Sigmoid colon (tissue), 7 donors: ENCODE measurements around the gene TLR10. TPM values are rescaled to one million over a fixed set of nuclear protein-coding genes. Genes with fewer than 3 reads are reported as not detected.

Experiments used
- DNase-seq: peaks from one replicate; pipeline ENCODE4 v3.0.0-alpha.2; 2019
- H3K27ac ChIP-seq, 4 donors: fragments of 200-600 bp; sonication (generic); one replicate each; pipeline ENCODE4 v1.5.1; 2016 to 2019; ENCODE audit warnings: mild to moderate bottlenecking in 1 of 4
- H3K27me3 ChIP-seq, 3 donors: fragments of 200-600 bp; sonication (generic); one replicate each; pipeline ENCODE4 v1.5.1; 2019; ENCODE audit warnings: mild to moderate bottlenecking in 1 of 3
- H3K36me3 ChIP-seq, 4 donors: fragments of 200-600 bp; sonication (generic); one replicate each; pipeline ENCODE4 v1.5.1; 2016 to 2019
- H3K4me1 ChIP-seq, 4 donors: fragments of 200-600 bp; sonication (generic); one replicate each; pipeline ENCODE4 v1.5.1; 2017 to 2019
- H3K4me3 ChIP-seq, 4 donors: fragments of 200-600 bp; sonication (generic); one replicate each; pipeline ENCODE4 v1.5.1; 2017 to 2019; ENCODE audit warnings: mild to moderate bottlenecking in 2 of 4, moderate library complexity in 1 of 4
- H3K9me3 ChIP-seq, 4 donors: fragments of 200-600 bp in 3 of 4; sonication (generic) in 3 of 4; one replicate each; pipeline versions ENCODE4 v1.5.1 to v1.6.1; 2013 to 2019
- EP300 ChIP-seq, 4 donors: sonication (generic); formaldehyde crosslinking; IDR thresholded peaks; one replicate each; pipeline ENCODE4 v1.6.1; 2017; ENCODE audit warnings: antibody characterized with exemption in 4 of 4
- POLR2A ChIP-seq, 2 donors: fragments of 450-650 bp; IDR thresholded peaks; one replicate each; pipeline ENCODE4 v1.6.1; 2016; ENCODE audit warnings: antibody characterized with exemption in 2 of 2, mild to moderate bottlenecking in 2 of 2, moderate library complexity in 2 of 2
- POLR2AphosphoS5 ChIP-seq, 4 donors: sonication (generic); formaldehyde crosslinking; IDR thresholded peaks; one replicate each; pipeline ENCODE4 v1.6.1; 2017; ENCODE audit warnings: antibody characterized with exemption in 4 of 4
- WGBS, 2 donors: extraction: QIAGEN DNeasy Blood & Tissue Kit; methylation state at CpG; one replicate each; pipeline ENCODE4 v1.1.7; 2013; 5-methylcytosine and 5-hydroxymethylcytosine counted together
- intact Hi-C: fragments of 100-400 bp; cut with DNase I; formaldehyde crosslinking; loops from one replicate; pipeline ENCODE4 v1.15.1; 2023
- polyA plus RNA-seq, 3 donors: library from polyadenylated mRNA; stranded (reverse); fragments of 200-250 nt; gene quantifications; one replicate each; pipeline ENCODE4 v1.2.3, GENCODE V29; 2013
- total RNA-seq, 4 donors: library from RNA; depleted of rRNA; stranded (reverse); fragments of >200 nt; gene quantifications; one replicate each; pipeline ENCODE4 v1.1.0, GENCODE V29; 2016
- TF ChIP-seq, protein P1 (sequence below), 4 experiments: fragments of 450-650 bp in 3 of 4; fragments of 200-600 bp in 1 of 4; IDR thresholded peaks; one replicate each; pipeline ENCODE4 v1.5.1; 2016 to 2019; ENCODE audit warnings: antibody characterized with exemption in 4 of 4, mild to moderate bottlenecking in 3 of 4, moderate library complexity in 2 of 4
- donor health status: healthy with polysubstance abuse.
- donor health status: Bipolar disorder and iron deficiency.
- donor health status: healthy.

The TLR10 gene
- total and polyA plus RNA-seq, 7 donors = under 0.01 to 6.8 (median 0.16) TPM; not detected in 2

DNA sequence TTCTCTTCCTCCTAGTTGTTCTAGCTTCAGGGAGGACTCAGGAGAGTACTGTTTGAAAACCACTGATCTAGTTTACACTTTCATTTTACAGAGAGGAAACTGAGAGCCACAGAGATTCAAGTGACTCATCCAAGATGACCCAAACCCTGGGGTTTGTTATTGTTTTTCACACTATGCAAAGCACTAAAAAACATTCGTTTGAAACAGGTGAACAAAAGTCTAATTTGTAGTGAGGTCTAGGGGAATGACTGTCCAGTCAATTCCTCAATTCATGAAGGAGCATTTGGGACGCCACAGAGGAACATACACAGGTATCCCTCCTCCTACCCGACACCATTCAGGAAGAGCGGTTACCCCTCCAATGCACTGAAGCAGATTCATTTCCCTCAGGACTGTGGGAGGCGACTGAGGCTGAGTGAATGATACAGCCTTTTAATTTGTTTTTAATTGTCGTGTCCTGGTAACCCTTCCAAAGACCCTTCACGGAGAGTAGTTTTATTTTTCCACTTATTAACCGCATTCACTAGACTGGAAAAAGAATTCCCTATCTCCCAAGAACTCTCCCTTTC is 30.3 kb downstream of the TLR10 start:
- DNase-seq = no peak
- H3K4me3 ChIP-seq = no peak overlapping the region

DNA sequence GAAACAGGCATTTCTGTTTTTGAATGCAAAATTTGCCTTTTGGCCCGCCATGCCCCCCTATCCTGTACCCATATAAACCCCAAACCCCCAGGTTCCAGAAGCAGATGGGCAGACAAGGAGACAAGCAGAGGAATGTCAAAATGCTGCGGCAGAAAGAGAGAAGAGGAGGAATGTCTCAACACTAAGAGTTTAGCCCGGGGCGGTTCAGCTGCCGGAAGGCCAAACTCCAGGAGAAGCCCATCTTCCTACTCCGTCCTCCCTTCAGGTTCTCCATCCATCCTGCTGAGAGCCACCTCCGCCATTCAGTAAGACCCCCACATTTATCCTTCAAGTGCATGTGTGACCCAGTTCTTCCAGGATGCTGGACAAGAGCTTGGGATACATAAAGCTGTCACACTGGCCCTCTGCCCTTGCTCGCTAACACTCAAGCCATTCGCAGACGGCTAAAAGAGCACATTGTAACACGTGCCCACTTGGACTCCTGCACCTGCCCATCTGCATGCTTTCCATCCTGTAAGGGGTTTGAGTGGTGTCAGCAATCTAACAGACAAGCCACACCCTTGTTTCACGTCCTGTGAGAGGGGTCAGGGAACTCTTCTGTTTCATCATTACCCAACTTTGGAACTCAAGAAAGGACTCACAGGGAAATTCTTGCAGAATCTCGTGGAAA is 31.3 kb downstream of the TLR10 start:
- peak overlapping the region; percentile 77 to 80 (median 78) for H3K27ac ChIP-seq
- intact Hi-C loops = no loop called here
- H3K27me3 ChIP-seq = no peaks in the 10 kb centered on the region
- WGBS, 2 donors = 81 to 88% methylated on average over 13 of the region's 13 CpGs
- no peak for DNase-seq
- H3K4me1 ChIP-seq = peaks cover 0 to 19% (median 13%) of the 10 kb centered on the region in 4 donors
- TF ChIP-seq EP300 (IDR thresholded peaks at IDR 0.05) (no peak), POLR2AphosphoS5 (IDR thresholded peaks at IDR 0.05) (no peak), POLR2A (IDR thresholded peaks at IDR 0.05) (no peak)
- TF ChIP-seq, protein P1, sequence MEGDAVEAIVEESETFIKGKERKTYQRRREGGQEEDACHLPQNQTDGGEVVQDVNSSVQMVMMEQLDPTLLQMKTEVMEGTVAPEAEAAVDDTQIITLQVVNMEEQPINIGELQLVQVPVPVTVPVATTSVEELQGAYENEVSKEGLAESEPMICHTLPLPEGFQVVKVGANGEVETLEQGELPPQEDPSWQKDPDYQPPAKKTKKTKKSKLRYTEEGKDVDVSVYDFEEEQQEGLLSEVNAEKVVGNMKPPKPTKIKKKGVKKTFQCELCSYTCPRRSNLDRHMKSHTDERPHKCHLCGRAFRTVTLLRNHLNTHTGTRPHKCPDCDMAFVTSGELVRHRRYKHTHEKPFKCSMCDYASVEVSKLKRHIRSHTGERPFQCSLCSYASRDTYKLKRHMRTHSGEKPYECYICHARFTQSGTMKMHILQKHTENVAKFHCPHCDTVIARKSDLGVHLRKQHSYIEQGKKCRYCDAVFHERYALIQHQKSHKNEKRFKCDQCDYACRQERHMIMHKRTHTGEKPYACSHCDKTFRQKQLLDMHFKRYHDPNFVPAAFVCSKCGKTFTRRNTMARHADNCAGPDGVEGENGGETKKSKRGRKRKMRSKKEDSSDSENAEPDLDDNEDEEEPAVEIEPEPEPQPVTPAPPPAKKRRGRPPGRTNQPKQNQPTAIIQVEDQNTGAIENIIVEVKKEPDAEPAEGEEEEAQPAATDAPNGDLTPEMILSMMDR (IDR thresholded peaks at IDR 0.05) = no peak
- H3K9me3 ChIP-seq = peaks cover 0 to 5% (median 0%) of the 10 kb centered on the region in 4 donors
- no peak overlapping the region for H3K4me3 ChIP-seq
- no peaks in the 10 kb centered on the region for H3K36me3 ChIP-seq

More for the DNA sequence above, 30.3 kb downstream of the TLR10 start:
- peaks cover 0 to 19% (median 13%) of the 10 kb centered on the region in 4 donors for H3K4me1 ChIP-seq
- H3K27ac ChIP-seq = peak overlapping the region; percentile 77 to 80 (median 78)
- peaks cover 0 to 5% (median 0%) of the 10 kb centered on the region in 4 donors for H3K9me3 ChIP-seq
- no peaks in the 10 kb centered on the region for H3K36me3 ChIP-seq
- no peaks in the 10 kb centered on the region for H3K27me3 ChIP-seq
- 70 to 77% methylated on average over 8 of the region's 8 CpGs for WGBS, 2 donors
- TF ChIP-seq EP300 (IDR thresholded peaks at IDR 0.05) (no peak), POLR2A (IDR thresholded peaks at IDR 0.05) (no peak), POLR2AphosphoS5 (IDR thresholded peaks at IDR 0.05) (no peak)
- TF ChIP-seq, protein P1 (IDR thresholded peaks at IDR 0.05) = no peak
- intact Hi-C loops = no loop called here

DNA sequence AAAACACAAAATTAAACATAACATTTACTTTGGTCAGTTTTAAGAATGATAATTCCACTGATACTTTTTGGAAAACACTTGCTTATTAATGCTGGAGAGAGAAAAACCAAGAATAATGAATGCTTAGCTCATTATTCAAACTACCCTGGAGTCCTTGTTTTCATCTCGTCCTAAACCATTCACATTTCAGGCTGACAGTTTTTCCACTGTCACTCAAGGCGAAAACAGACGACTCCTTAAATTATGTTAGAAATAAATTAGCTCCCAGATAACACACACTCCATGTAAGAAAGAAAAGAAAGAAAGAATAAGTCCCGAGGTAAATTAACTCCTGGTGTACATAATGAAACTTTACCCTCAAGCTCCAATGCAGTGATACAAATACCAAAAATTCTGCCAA is 33.5 kb downstream of the TLR10 start:
- H3K4me3 ChIP-seq = no peak overlapping the region
- DNase-seq = no peak
- no peaks in the 10 kb centered on the region for H3K36me3 ChIP-seq
- no peaks in the 10 kb centered on the region for H3K27me3 ChIP-seq
- intact Hi-C loops = no loop called here
- no peak for TF ChIP-seq POLR2AphosphoS5 (IDR thresholded peaks at IDR 0.05)
- TF ChIP-seq, protein P1 (IDR thresholded peaks at IDR 0.05) = no peak
- TF ChIP-seq EP300 (IDR thresholded peaks at IDR 0.05) = no peak
- no peak for TF ChIP-seq POLR2A (IDR thresholded peaks at IDR 0.05)
- no peak overlapping the region for H3K27ac ChIP-seq
- 83 to 92% methylated on average over 4 of the region's 4 CpGs for WGBS, 2 donors
- peaks cover 0 to 5% (median 0%) of the 10 kb centered on the region in 4 donors for H3K9me3 ChIP-seq
- H3K4me1 ChIP-seq = peaks cover 0 to 19% (median 13%) of the 10 kb centered on the region in 4 donors

DNA sequence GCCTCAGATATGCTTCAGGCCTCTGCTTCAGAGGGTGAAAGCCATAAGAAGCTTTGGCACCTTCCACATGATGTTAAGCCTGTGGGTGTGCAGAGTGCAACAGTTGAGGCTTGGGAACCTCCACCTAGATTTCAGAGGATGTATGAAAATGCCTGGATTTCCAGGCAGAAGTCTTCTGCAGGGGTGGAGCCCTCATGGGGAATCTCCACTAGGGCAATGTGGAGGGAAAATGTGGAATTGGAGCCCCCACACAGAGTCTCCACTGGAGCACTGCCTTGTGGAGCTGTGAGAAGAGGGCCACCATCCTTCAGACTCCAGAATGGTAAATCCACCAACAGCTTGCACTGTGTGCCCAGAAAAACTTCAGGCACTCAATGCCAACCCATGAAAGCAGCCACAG is 35.2 kb downstream of the TLR10 start:
- TF ChIP-seq EP300 (IDR thresholded peaks at IDR 0.05) (no peak), POLR2A (IDR thresholded peaks at IDR 0.05) (no peak), POLR2AphosphoS5 (IDR thresholded peaks at IDR 0.05) (no peak)
- TF ChIP-seq, protein P1 (IDR thresholded peaks at IDR 0.05) = no peak
- H3K27me3 ChIP-seq = no peaks in the 10 kb centered on the region
- no peak overlapping the region for H3K4me3 ChIP-seq
- H3K27ac ChIP-seq = no peak overlapping the region
- intact Hi-C loops = no loop called here
- DNase-seq = no peak
- H3K9me3 ChIP-seq = peaks cover 0 to 5% (median 0%) of the 10 kb centered on the region in 4 donors
- H3K4me1 ChIP-seq = peaks cover 0 to 11% (median 4%) of the 10 kb centered on the region in 4 donors
- H3K36me3 ChIP-seq = no peaks in the 10 kb centered on the region
